GM18519 (cell line): ENCODE data around the gene CDC123.

Experiments
- ATAC-seq: cut with Tn5 transposase; IDR thresholded peaks from one replicate; pipeline ENCODE4 v1.9.1; 2021; ENCODE audit warnings: mild to moderate bottlenecking, moderate library complexity; ENCODE audit not compliant: unreplicated experiment, low FRiP score

The CDC123 gene

GRCh38 chr10:12188656-12189055 is 7.3 kb upstream of the CDC123 start:
- no peak for ATAC-seq

- ATAC-seq = no peak
These were observed 6.6 kb upstream of the CDC123 start for GRCh38 chr10:12189426-12189825.

GRCh38 chr10:12191715-12192114 is 4.3 kb upstream of the CDC123 start:
- no peak for ATAC-seq

GRCh38 chr10:12193193-12193592 is 2.8 kb upstream of the CDC123 start:
- ATAC-seq = no peak

- no peak for ATAC-seq
These were observed 1.2 kb upstream of the CDC123 start for GRCh38 chr10:12194752-12195271.

GRCh38 chr10:12195281-12195602 is 746 bp upstream of the CDC123 start:
- no peak for ATAC-seq

GRCh38 chr10:12196531-12197211 is 683 bp downstream of the CDC123 start:
- ATAC-seq = no peak

- ATAC-seq = no peak
These were observed 2.2 kb downstream of the CDC123 start for GRCh38 chr10:12198156-12198555.

GRCh38 chr10:12200850-12201249 is 4.9 kb downstream of the CDC123 start:
- no peak for ATAC-seq

- ATAC-seq = no peak
These were observed 5.6 kb downstream of the CDC123 start for GRCh38 chr10:12201543-12201942.

- ATAC-seq = no peak
These were observed 6.2 kb downstream of the CDC123 start for GRCh38 chr10:12202226-12202625.

GRCh38 chr10:12205082-12205481 is 9.1 kb downstream of the CDC123 start:
- no peak for ATAC-seq

- no peak for ATAC-seq
These were observed 11.1 kb downstream of the CDC123 start for GRCh38 chr10:12207114-12207513.

- no peak for ATAC-seq
These were observed 12.5 kb downstream of the CDC123 start for GRCh38 chr10:12208460-12208859.

- no peak for ATAC-seq
These were observed 16.5 kb downstream of the CDC123 start for GRCh38 chr10:12212454-12212853.

GRCh38 chr10:12213621-12214020 is 17.6 kb downstream of the CDC123 start:
- ATAC-seq = no peak

- ATAC-seq = no peak
These were observed 18.1 kb downstream of the CDC123 start for GRCh38 chr10:12214093-12214492.

GRCh38 chr10:12214763-12215218 is 18.8 kb downstream of the CDC123 start:
- ATAC-seq = no peak

GRCh38 chr10:12218991-12219390 is 23.0 kb downstream of the CDC123 start:
- ATAC-seq = no peak

GRCh38 chr10:12221323-12222298 is 25.6 kb downstream of the CDC123 start:
- ATAC-seq = no peak

- ATAC-seq = no peak
These were observed 29.5 kb downstream of the CDC123 start for GRCh38 chr10:12225444-12225843.
